IPS DF 4.7 (cell line): ENCODE results near the gene CYP4F12.
"Not testable (repeated sequence)": the region's sequence is repeated elsewhere in the genome, so short reads cannot be mapped to it uniquely, and the experiment has no call there.

Experiments used
- DNase-seq: peaks from one replicate; pipeline ENCODE4 v3.0.0-alpha.2; 2013; ENCODE audit warnings: low spot score; ENCODE audit errors: extremely low read depth

The CYP4F12 gene

DNA sequence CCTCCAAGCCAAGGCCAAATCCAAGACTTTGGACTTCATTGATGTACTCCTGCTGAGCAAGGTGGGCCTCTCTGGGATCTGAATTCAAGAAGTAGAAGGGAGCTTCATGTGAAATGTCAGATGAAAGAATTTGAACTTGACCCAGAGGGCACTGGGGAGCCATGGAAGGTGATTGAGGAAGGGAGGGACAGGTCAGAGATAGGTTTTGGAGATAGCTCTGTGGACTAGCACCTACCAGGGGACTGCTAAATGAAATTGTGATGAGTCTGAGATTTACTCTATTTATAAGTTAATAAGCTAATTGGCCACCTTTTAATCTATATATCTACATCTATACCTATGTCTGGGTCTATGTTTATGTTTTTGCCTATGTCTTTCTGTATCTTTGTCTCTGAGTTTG lies 22.8 kb upstream of the CYP4F12 start:
- DNase-seq = not testable (repeated sequence)

DNA sequence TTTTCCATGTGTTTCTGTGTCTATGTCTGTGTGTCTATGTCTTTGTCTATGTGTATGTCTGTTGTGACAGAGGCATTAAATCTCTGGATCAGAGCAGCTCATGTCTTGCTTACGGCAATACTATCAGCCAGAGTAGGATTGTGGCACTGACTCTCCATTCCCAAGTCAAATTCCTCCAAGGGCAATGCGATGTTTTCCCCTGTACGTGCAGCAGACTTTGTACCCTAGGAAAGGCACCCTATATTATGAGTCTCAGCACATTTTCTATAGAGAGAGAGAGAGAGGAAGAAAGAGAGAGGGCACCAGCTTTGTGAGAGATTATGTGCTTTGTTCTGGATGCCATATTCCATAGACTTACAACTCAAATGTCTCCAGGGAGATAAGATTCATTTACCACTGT lies 21.1 kb upstream of the CYP4F12 start:
- no peak for DNase-seq

DNA sequence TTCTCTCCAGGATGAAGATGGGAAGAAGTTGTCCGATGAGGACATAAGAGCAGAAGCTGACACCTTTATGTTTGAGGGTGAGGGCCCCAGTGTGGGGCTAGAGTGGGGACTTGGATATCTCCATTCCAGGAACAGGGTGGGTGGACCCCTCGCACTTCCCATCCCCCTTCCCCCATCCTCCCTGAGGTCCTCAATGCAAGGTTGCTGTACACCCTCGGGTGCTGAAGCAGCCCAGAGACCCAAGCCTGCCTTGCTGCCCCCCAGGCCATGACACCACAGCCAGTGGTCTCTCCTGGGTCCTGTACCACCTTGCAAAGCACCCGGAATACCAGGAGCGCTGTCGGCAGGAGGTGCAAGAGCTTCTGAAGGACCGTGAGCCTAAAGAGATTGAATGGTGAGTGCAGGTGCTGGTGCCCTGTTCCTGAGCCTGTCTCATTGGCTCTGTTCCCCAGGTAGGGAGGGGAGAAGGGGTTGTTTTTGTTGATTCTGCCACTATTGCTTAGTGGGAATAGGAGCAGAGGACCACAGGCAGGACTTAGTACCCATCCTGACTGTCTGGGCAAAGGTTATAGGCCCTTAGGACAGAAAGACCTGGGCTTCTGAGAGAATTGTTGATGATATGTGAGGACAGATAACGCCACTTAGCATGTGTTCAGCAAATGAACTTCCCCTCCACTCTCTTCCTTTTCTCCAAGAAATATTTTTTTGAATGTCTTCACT lies 20.2 kb upstream of the CYP4F12 start:
- DNase-seq = no peak

DNA sequence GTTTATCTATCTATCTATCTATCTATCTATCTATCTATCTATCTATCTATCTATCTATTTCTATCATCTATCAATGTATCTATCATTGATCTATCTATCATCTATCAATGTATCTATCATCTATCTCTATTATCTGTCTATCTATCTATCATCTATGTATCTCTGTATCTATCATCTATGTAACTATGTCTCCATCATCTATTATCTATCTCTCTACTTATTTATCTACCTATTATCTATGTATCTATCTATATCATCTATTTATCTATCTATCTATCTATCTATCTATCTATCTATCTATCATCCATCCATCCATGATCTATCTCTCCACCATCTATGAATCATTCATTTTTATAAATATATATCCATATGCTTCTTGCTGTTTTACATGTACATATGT lies 16.4 kb upstream of the CYP4F12 start:
- DNase-seq = no peak

DNA sequence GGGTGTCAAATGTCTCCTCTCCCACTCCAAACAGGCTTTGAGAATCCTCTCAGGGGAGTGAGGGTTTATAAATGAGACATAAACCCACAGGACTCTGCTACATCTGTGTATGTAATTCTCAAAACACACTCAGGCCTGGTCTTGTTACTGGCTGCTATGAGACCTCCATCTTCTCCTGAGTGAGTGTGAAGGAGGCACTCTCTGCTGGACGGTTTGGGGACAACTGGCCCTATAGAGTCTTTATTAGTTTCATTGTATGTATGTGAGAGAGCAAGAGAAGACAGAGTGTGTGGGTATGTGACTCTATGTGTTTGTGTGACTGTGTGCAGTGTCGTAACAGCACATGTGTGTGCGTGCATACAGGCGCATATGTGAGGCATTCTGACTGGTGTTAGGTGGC lies 9.6 kb upstream of the CYP4F12 start:
- no peak for DNase-seq

DNA sequence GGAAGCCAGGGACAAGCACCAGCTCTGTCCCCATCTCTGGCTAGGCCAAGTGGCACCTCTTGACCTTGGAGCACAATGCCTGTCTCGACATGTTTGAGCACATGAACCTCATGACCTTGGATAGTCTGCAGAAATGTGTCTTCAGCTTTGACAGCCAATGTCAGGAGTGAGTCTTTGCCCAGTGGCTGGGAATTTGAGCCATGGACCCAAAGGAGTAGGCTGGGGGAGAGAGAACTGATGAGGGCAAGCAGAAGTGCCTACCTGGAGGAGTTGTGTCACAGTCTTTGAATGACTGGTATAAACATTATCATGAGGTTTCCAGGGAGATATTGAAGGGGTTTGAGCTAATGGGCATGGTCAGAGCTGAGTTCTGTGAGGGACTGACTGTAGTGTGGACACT lies 6.7 kb upstream of the CYP4F12 start:
- DNase-seq = no peak

DNA sequence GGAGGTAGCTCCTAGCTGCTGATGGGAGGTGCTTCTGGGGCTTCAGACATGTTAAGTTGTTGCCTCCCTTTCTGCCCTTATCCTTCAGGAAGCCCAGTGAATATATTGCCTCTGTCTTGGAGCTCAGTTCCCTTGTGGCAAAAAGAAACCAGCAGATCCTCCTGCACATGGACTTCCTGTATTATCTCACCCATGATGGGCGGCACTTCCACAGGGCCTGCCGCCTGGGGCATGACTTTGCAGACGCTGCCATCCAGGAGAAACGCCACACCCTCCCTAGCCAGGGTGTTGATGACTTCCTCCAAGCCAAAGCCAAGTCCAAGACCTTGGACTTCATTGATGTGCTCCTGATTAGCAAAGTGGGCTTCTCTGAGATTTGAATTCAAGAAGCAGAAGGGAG lies 6.0 kb upstream of the CYP4F12 start:
- no peak for DNase-seq

DNA sequence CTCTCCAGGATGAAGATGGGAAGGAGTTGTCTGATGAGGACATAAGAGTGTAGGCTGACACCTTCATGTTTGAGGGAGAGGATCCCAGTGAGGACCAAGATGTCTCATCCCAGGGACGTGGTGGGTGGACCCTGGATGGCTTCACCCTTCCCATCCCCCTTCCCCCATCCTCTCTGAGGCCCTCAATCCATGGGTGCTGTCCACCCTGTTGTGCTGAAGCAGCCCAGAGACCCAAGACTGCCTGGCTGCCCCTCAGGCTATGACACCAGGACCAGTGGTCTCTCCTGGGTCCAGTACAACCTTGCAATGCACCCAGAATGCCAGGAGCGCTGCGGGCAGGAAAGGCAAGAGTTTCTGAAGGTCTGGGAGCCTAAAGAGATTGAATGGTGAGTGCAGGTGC lies 3.4 kb upstream of the CYP4F12 start:
- no peak for DNase-seq

DNA sequence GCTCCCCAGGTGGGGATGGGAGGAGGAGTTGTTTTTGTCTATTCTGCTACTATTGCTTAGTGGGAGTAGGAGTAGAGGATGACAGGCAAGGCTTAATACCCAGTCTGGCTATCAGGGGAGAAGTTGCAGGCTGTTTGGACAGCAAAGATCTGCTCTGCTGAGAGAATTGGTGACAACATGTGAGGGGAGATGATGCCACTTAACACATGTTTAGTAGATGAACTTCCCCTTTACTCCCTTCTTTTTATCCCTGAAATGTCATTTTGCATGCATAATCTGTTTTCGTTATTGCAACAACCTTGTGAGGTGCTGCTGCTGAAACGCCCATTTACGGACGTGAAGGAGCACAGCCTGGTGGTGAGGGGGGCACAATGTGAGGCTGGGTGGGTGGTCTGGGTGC lies 3.0 kb upstream of the CYP4F12 start:
- no peak for DNase-seq

DNA sequence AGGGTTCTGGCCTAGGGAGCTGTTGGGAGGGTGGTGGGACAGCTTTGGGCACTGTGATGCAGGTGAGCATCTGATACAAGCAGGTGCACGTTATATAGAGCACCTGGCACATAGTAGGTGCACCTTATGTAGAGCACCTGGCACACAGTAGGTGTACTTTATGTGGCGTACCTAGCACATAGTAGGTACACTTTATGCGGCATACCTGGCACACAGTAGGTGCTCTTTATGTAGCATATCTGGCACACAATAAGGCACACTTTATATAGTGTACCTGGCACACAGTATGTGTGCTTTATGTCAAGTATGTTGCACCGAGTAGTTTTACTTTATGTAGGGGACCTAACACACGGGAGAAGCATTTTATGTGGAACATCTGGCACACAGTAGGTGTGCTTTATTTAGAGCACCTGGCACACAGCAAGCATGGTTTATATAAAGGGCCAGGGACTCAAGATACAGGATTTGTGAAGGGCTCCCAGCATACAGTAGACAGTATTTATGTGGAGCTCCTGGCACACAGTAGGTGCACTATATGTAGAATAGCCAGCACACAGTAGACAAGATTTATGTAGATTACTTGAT lies 1.6 kb upstream of the CYP4F12 start:
- no peak for DNase-seq

DNA sequence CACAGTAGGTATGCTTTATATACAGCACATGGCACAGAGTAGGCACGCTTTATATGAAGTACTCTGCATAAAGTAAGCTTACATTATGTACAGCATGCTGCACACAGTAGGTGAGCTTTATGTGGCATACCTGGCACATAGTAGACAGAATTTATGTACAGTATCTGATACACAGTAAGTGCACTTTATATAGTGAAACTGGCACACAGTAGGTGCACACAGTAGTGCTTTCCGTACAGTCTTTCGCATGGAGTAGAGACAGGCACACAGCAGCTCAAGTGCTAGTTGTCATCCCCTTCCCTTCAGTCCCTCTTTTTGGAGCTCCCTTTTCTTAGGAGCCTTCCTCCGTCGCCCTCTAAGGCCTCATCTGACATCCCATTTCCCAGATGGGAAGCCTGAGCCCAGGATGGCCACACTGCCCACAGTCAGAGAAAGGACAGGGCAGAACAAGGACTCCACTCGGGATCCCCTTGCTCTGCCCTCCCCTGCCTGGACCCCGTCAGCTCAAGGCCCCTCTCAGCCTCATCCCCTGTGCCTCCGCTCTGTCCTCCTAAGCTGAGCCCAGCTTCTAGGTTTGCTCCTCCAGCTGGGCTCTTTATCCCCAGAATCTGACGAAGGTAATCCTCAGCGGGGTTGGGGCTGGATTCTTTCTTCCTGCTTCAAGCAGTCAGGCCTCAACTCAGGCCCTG lies 852 bp upstream of the CYP4F12 start:
- DNase-seq = no peak

DNA sequence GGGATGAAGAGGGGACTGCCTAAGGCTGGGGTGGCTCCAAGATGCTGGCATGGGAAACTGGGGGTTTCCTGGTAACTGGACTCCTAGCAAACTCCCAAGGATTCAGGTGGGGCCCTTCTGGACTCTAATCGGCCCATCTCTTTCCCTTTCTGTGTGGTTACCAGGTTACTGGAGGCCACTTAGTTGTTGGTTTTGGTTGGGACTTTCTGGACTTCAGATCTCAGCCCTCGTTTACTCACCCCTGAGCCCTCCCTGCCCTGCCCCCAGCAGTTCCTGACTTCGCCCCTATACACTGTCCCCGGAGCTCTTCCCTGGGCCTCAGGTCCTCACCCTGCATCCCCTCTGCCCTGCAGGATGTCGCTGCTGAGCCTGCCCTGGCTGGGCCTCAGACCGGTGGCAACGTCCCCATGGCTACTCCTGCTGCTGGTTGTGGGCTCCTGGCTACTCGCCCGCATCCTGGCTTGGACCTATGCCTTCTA lies 328 bp downstream of the CYP4F12 start:
- DNase-seq = no peak

DNA sequence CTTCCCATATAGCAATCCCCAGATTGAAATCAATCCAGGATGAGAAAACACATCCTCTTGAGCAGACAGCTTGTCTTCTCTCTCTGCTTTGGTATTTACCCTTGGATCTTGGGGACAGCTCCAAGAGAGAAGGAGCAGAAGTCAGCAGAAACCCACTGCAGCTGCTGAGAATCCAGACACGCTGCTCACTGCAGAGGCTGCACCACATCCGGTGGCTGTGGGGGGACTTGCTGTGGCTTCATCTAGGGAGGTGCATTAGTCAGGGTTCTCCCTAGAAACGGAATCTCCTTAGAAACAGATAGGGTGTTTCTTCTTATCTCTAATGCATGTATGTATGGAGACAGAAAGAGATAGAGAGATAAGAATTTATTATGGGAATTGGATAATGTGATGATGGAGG lies 2.7 kb downstream of the CYP4F12 start:
- DNase-seq = no peak

DNA sequence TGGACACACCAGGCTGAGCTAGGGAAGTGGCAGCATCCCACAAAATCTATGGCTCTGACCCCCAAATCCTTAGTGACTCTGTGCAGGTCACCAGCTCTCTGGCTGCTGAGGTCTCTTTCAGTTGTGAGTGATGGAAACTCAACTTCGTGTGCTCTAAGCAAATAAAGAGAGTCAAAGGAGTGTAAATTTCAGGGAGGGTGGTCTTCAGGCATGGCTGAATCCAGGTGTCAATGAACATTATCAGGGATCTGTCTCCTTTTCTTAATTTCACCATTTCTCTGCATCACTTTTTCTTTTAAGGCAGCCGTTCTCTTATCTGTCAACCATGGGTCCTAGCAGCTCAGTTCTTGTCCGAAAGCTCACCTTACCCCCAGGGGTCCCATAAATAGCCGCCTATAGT lies 6.2 kb downstream of the CYP4F12 start:
- no peak for DNase-seq

DNA sequence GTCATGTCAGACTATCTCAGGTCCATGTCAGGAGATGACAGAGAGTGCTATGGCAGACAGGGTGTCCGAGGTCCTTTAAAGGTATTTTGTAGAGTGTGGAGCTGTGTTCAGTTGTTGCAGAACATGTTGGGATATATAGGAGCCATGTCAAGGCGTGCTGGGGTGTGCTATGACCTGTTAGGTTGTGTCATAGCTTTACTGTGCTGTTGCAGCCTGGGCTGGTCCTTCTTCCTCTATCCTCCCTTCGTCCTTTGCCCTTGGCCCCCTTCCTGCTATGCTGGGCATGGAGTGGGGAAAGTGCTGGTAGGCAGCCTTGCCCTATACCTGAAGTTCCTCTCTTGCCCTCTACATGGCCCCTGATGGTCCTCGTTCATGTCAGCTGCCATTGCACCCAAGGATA lies 7.0 kb downstream of the CYP4F12 start:
- not testable (repeated sequence) for DNase-seq

DNA sequence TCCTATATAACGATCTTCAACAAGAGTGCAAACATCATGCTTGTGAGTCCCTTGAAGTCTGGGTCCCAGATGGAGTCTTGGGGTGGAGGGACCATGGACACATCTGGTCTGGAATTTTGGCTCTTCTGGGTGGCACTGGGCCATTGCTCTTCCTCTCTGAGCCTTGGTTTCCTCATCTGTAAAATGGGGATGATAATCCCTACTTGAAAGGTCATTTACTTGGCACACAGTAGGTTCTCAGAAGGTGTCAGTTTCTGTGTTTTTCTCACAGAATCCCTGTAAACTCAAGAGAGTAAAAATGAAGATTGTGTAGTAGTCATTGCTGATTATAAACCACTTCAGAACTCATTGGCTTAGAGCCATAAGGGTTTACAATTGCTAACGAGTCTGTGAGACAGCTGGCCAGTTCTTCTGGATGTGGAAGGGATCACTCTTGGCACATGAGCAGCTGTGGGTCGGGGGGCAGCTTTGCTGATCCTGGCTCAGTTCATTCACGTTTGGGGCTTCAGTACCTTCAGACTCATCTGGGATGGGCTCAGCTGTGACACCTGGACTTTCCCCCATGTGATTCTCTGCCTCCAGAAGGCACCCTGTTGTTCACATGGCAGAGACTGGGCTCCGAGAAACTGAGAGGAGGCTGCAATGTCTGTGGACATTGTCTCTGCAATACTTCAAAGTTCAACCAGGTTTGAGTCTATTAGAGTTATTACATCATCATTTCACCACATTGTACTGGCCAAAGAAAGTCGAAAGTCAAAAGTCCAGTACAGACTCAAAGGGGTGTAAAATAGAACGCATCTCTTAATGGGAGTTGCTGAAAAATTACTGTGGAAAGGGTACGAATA lies 7.8 kb downstream of the CYP4F12 start:
- no peak for DNase-seq

DNA sequence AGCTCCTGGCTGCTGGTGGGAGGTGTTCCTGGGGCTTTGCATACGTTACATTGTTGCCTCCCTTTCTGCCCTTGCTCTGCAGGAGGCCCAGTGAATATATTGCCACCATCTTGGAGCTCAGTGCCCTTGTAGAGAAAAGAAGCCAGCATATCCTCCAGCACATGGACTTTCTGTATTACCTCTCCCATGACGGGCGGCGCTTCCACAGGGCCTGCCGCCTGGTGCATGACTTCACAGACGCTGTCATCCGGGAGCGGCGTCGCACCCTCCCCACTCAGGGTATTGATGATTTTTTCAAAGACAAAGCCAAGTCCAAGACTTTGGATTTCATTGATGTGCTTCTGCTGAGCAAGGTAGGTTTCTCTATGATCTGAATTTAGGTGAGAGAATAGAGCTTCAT lies 10.5 kb downstream of the CYP4F12 start:
- DNase-seq = no peak

DNA sequence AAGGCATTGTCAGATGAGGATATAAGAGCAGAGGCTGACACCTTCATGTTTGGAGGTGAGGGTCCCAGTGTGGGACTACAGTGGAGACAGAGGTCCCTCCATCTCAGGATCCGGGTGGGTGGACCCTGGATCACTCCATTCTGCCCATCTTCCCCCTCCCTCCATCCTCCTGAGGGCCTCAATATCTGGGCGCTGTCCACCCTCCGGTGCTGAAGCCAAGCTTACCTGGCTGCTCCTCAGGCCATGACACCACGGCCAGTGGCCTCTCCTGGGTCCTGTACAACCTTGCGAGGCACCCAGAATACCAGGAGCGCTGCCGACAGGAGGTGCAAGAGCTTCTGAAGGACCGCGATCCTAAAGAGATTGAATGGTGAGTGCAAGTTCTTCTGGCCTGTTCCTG lies 11.9 kb downstream of the CYP4F12 start:
- no peak for DNase-seq

DNA sequence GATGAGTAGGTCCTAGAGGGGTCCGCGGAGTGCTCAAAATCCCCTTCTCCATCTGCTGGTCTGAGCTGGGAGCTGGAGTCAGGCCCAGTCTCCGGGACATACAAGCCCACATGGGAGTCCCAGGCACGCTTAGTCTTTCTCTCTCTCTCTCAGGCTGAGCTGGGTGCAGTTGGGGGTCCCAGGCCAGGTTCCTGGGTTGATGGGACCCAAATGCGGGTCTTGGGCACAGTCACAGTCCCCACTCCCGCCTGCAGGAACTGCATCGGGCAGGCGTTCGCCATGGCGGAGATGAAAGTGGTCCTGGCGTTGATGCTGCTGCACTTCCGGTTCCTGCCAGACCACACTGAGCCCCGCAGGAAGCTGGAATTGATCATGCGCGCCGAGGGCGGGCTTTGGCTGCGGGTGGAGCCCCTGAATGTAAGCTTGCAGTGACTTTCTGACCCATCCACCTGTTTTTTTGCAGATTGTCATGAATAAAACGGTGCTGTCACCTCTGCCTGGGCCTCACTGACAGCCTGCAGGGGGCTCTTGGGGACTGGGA lies 23.8 kb downstream of the CYP4F12 start:
- DNase-seq = no peak

DNA sequence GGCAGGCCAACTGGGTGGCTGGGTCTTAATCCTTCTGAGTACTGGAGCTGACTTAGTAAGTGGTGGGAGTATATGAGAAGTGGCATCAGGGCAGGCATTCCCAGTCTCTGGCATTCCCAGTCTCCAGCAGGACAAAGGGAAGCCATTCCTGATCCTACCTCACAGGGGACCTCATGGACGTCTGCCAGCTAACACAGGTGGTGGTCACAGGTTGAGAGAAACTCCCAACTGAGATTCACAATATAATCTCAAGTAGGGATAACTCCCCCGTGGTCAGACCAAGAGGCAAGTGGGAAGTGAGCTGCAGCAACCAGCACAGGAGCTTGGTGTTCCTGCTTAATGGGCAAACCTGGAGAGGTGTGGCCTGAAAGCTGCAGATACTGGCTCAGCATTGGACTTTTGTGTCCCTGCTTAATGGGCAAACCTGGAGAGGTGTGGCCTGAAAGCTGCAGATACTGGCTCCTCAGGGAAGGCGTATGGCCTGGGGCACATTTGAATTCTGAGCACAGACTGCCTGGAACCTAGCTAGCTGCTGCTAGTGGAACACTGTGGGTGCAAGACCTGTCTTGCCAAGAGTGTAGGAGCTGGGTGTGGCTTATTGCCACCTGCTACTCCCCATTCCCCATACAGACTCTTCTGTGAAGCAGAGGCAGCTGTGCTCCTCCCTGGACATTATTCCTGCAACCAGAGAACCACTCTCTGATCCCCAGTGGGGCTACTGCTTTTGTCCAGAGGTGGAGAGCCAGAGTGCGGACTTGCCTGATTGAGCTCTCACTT lies 29.1 kb downstream of the CYP4F12 start:
- DNase-seq = no peak

DNA sequence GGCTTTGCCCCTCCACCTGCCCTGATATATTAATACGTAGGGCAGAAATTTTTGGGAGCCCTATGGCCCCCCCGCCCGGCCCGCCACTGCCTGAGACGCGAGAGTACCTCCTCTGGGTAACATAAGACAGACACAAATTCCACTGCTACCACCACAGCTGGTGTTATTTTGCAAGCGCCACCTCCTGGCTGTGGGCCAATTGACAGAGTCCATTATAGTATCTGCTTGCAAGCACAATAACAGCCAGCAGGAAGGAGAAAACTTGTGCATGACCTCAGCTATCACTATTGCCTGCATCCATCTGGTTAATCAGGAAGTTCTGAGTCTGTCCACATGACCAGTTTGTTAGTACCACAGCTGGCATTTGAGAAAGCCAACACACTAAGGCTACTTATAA lies 29.6 kb downstream of the CYP4F12 start:
- no peak for DNase-seq
